GM18507 (cell line): ENCODE data around the gene EPHB1.

Source experiments
- DNase-seq: peaks from one replicate; pipeline ENCODE4 v3.0.0; 2011; ENCODE audit warnings: low read depth; ENCODE audit not compliant: insufficient read length; ENCODE audit errors: extremely low spot score
- FAIRE-seq: peaks from 2 replicates; lab custom pipeline; 2011; peaks lifted over from hg19 to GRCh38; lab: Jason Lieb, UNC

The EPHB1 gene

GRCh38 chr3:134928392-134928791, 133.3 kb downstream of the EPHB1 start:
- DNase-seq (no peak), FAIRE-seq (no peak)

- peak; percentile 64 for FAIRE-seq
- DNase-seq: no peak
These were observed 133.8 kb downstream of the EPHB1 start for GRCh38 chr3:134928819-134929218.

- FAIRE-seq: no peak
- DNase-seq: no peak
These were observed 134.9 kb downstream of the EPHB1 start for GRCh38 chr3:134929976-134930375.

GRCh38 chr3:134931045-134931785, 136.2 kb downstream of the EPHB1 start:
- FAIRE-seq (peak; percentile 82), DNase-seq (no peak)

- peak; percentile 29 for FAIRE-seq
- DNase-seq: no peak
These were observed 137.0 kb downstream of the EPHB1 start for GRCh38 chr3:134932035-134932434.

- FAIRE-seq: no peak
These were observed 138.9 kb downstream of the EPHB1 start for GRCh38 chr3:134933997-134934396.

GRCh38 chr3:134934933-134935332, 139.9 kb downstream of the EPHB1 start:
- FAIRE-seq: no peak
- DNase-seq: no peak

More at GRCh38 chr3:134933997-134934396, 138.9 kb downstream of the EPHB1 start:
- DNase-seq: no peak

GRCh38 chr3:134937256-134938028, 142.4 kb downstream of the EPHB1 start:
- no peak for DNase-seq

GRCh38 chr3:134938029-134938525, 143.0 kb downstream of the EPHB1 start:
- FAIRE-seq: no peak
- DNase-seq: no peak

More at GRCh38 chr3:134937256-134938028, 142.4 kb downstream of the EPHB1 start:
- no peak for FAIRE-seq

- DNase-seq (no peak), FAIRE-seq (no peak)
These were observed 144.9 kb downstream of the EPHB1 start for GRCh38 chr3:134939978-134940377.

- DNase-seq: no peak
- FAIRE-seq: no peak
These were observed 146.8 kb downstream of the EPHB1 start for GRCh38 chr3:134941820-134942219.

GRCh38 chr3:134944429-134944828, 149.4 kb downstream of the EPHB1 start:
- DNase-seq (no peak), FAIRE-seq (no peak)

- DNase-seq (no peak), FAIRE-seq (no peak)
These were observed 154.1 kb downstream of the EPHB1 start for GRCh38 chr3:134949150-134949549.

- no peak for FAIRE-seq
These were observed 157.3 kb downstream of the EPHB1 start for GRCh38 chr3:134952371-134952770.

GRCh38 chr3:134955874-134956273, 160.8 kb downstream of the EPHB1 start:
- no peak for FAIRE-seq
- DNase-seq: no peak

More at GRCh38 chr3:134952371-134952770, 157.3 kb downstream of the EPHB1 start:
- DNase-seq: no peak

- FAIRE-seq (peak; percentile 47), DNase-seq (no peak)
These were observed 161.3 kb downstream of the EPHB1 start for GRCh38 chr3:134956395-134956794.

- no peak for FAIRE-seq
- DNase-seq: no peak
These were observed 161.8 kb downstream of the EPHB1 start for GRCh38 chr3:134956844-134957243.

GRCh38 chr3:134959516-134959915, 164.5 kb downstream of the EPHB1 start:
- FAIRE-seq (no peak), DNase-seq (no peak)

GRCh38 chr3:134964226-134964625, 169.2 kb downstream of the EPHB1 start:
- no peak for DNase-seq
- no peak for FAIRE-seq

- FAIRE-seq: no peak
These were observed 170.9 kb downstream of the EPHB1 start for GRCh38 chr3:134965865-134966481.

More at GRCh38 chr3:134965865-134966481, 170.9 kb downstream of the EPHB1 start:
- DNase-seq: no peak
